K562 (cell line): ENCODE results near the gene METTL8. TPM values are rescaled to one million over a fixed set of nuclear protein-coding genes. Genes with fewer than 3 reads are reported as not detected.
A peak's percentile ranks its signal among the peaks of the same experiment; 100 is the strongest.

Experiments
- ATAC-seq: fragments of 200-7000 bp; cut with Tn5 transposase; 3 replicates; pipeline ENCODE4 v1.9.1; 2020; ENCODE audit warnings: moderate library complexity
- BruUV-seq: library from RNA; stranded (reverse); fragments of 400-500 nt; replicated peaks from 2 replicates; lab custom pipeline; 2021; lab: Mats Ljungman, UMichigan
- CTCF ChIA-PET: fragments of 300-600 bp; formaldehyde crosslinking; extraction: SDS; loops from one replicate; lab custom pipeline; 2021; ENCODE audit warnings: low intra/inter-chr PET ratio; lab: Yijun Ruan, JAX
- POLR2A ChIA-PET: fragments of 300-600, 350-650 bp; sonication (Branson Sonifier 250); formaldehyde crosslinking; extraction: SDS; loops from one replicate; lab custom pipeline; 2021; ENCODE audit warnings: antibody characterized with exemption, inconsistent platforms; lab: Yijun Ruan, JAX
- DNase-seq, 4 experiments: peaks; one replicate each; pipeline versions ENCODE4 v3.0.0 to v3.0.0-alpha.2; 2011 to 2018; ENCODE audit warnings: low spot score in 3 of 4, mixed read lengths in 3 of 4; ENCODE audit errors: extremely low read depth in 1 of 4
- FAIRE-seq: peaks from 2 replicates; lab custom pipeline; 2011; peaks lifted over from hg19 to GRCh38; lab: Jason Lieb, UNC
- H2AFZ ChIP-seq: 2 replicates; pipeline ENCODE4 v1.6.0; 2011; ENCODE audit warnings: low read depth, low read length, control low read depth, inconsistent platforms
- H3K27ac ChIP-seq: fragments of 200-600 bp; 3 replicates; pipeline ENCODE4 v1.8.0; 2011; ENCODE audit warnings: low read depth, mild to moderate bottlenecking, control low read depth, inconsistent platforms, low read length, moderate library complexity, mixed read lengths; ENCODE audit errors: extremely low read depth
- H3K27me3 ChIP-seq, 2 experiments: fragments of 300-600 bp in 1 of 2; 2 replicates in 1 of 2; 3 replicates in 1 of 2; pipeline versions ENCODE4 v1.6.0 to v1.8.0; 2011; ENCODE audit warnings: inconsistent platforms in 2 of 2, low read length in 2 of 2, mild to moderate bottlenecking in 1 of 2, mixed read lengths in 1 of 2, moderate library complexity in 1 of 2; ENCODE audit not compliant: control insufficient read depth in 2 of 2, insufficient read depth in 2 of 2
- H3K36me3 ChIP-seq: fragments of 300-600 bp; 3 replicates; pipeline ENCODE4 v1.8.0; 2011; ENCODE audit warnings: mild to moderate bottlenecking, low read length, inconsistent platforms; ENCODE audit not compliant: control insufficient read depth, insufficient read depth
- H3K4me1 ChIP-seq, 2 experiments: fragments of 200-600 bp in 1 of 2; replicated peaks in 1 of 2; 2 replicates in 1 of 2; 3 replicates in 1 of 2; pipeline versions ENCODE4 v1.5.1 to v1.8.0; 2011; ENCODE audit warnings: inconsistent platforms in 2 of 2, low read length in 2 of 2, mild to moderate bottlenecking in 1 of 2, mixed read lengths in 1 of 2, moderate library complexity in 1 of 2; ENCODE audit not compliant: control insufficient read depth in 2 of 2, insufficient read depth in 2 of 2
- H3K4me2 ChIP-seq: 2 replicates; pipeline ENCODE4 v1.6.1; 2011; ENCODE audit warnings: low read length, control low read depth, inconsistent platforms, mixed read lengths; ENCODE audit not compliant: insufficient read depth
- H3K4me3 ChIP-seq: fragments of 200-600 bp; sonication (generic), shearing (Covaris generic); 2 replicates; pipeline ENCODE4 v1.5.1; 2016; ENCODE audit warnings: control low read depth, inconsistent platforms
- H3K79me2 ChIP-seq: fragments of 200-600 bp; 3 replicates; pipeline ENCODE4 v1.8.0; 2011; ENCODE audit warnings: low read length, inconsistent platforms; ENCODE audit not compliant: control insufficient read depth, insufficient read depth
- H3K9ac ChIP-seq, 2 experiments: 2 replicates each; pipeline versions ENCODE4 v1.6.0 to v1.6.1; 2011; ENCODE audit warnings: low read depth in 2 of 2, low read length in 2 of 2, control low read depth in 1 of 2, inconsistent platforms in 1 of 2, mild to moderate bottlenecking in 1 of 2, mixed read lengths in 1 of 2; ENCODE audit not compliant: insufficient read depth in 1 of 2
- H3K9me1 ChIP-seq: one replicate; pipeline ENCODE4 v1.6.0; 2011; ENCODE audit warnings: inconsistent platforms, mild to moderate bottlenecking, low read length, moderate library complexity; ENCODE audit not compliant: control insufficient read depth, insufficient read depth
- H3K9me3 ChIP-seq: replicated peaks from 2 replicates; pipeline ENCODE4 v1.5.1; 2011; ENCODE audit warnings: low read depth, low read length, inconsistent platforms; ENCODE audit not compliant: control insufficient read depth, insufficient read depth
- H4K20me1 ChIP-seq: replicated peaks from 2 replicates; pipeline ENCODE4 v1.6.1; 2011; ENCODE audit warnings: low read length, inconsistent platforms, mixed read lengths; ENCODE audit not compliant: control insufficient read depth, insufficient read depth
- CBX3 ChIP-seq, 2 experiments: IDR thresholded peaks; 1 replicate in 1 of 2; 2 replicates in 1 of 2; pipeline ENCODE4 v1.6.1; 2012; ENCODE audit warnings: inconsistent platforms in 2 of 2, low read length in 2 of 2, borderline replicate concordance in 1 of 2, control low read depth in 1 of 2
- PTTG1 ChIP-seq: fragments of 450-650 bp; IDR thresholded peaks from 2 replicates; pipeline ENCODE4 v1.6.1; 2016; ENCODE audit warnings: low read depth, mild to moderate bottlenecking, missing genetic modification characterization, missing compliant biosample characterization
- RBM15 ChIP-seq: fragments of 200-400 bp; formaldehyde crosslinking; IDR thresholded peaks from 2 replicates; pipeline ENCODE4 v1.6.1; 2018; ENCODE audit warnings: mild to moderate bottlenecking, low read length, moderate library complexity; ENCODE audit not compliant: insufficient read depth
- RBM17 ChIP-seq: fragments of 200-400 bp; formaldehyde crosslinking; IDR thresholded peaks from 2 replicates; pipeline ENCODE4 v1.6.1; 2017; ENCODE audit warnings: low read depth, mild to moderate bottlenecking, low read length, borderline replicate concordance
- YY1 ChIP-seq, 3 experiments: IDR thresholded peaks; 2 replicates each; pipeline ENCODE4 v1.6.1; 2011; ENCODE audit warnings: low read length in 2 of 3, mild to moderate bottlenecking in 2 of 3, moderate library complexity in 2 of 3, borderline replicate concordance in 1 of 3, control low read depth in 1 of 3, low read depth in 1 of 3; ENCODE audit not compliant: insufficient read depth in 3 of 3, insufficient replicate concordance in 2 of 3, control insufficient read depth in 1 of 3, insufficient read length in 1 of 3; ENCODE audit errors: extremely low read depth in 1 of 3
- ZBTB49 ChIP-seq: sonication (generic); formaldehyde crosslinking; IDR thresholded peaks from 2 replicates; pipeline ENCODE4 v1.8.0; 2022; ENCODE audit warnings: missing genetic modification reagents, mild to moderate bottlenecking, borderline replicate concordance
- ZKSCAN1 ChIP-seq: fragments of 150-350 bp; IDR thresholded peaks from 2 replicates; pipeline ENCODE4 v1.6.1; 2016; ENCODE audit warnings: low read depth, low read length
- whole genome bisulfite sequencing: fragments of 100-300 bp; shearing (Covaris generic); methylation state at CpG from one replicate; pipeline ENCODE4 v1.1.6; 2016; ENCODE audit warnings: low coverage, mixed read lengths; ENCODE audit not compliant: insufficient coverage; ENCODE audit errors: missing lambda C conversion rate; 5-methylcytosine and 5-hydroxymethylcytosine counted together
- in situ Hi-C: fragments of 300-500 bp; cut with MboI; formaldehyde crosslinking; loops from 4 replicates; pipeline ENCODE4 v1.15.0; 2018; ENCODE audit warnings: inconsistent platforms, mixed read lengths
- intact Hi-C: fragments of 100-400 bp; cut with micrococcal nuclease; formaldehyde crosslinking; loops from 2 replicates; pipeline ENCODE4 v1.14.2; 2022
- polyA plus RNA-seq, 8 experiments: library from polyadenylated mRNA; depleted of rRNA in 4 of 8; stranded (reverse) in 5 of 8; unstranded in 3 of 8; fragments of >200 nt; fragmentation: Nextera tagmentation in 2 of 8; fragmentation: Illumina TruSeq in 1 of 8; extraction: Ambion mirVana in 2 of 8; extraction: Trizol in 1 of 8; gene quantifications; 2 replicates each; pipeline versions ENCODE4 v1.2.1 to v1.2.3, GENCODE V29; 2011 to 2014; ENCODE audit warnings: inconsistent platforms in 1 of 8, missing spikeins in 1 of 8
- total RNA-seq, 7 experiments: library from RNA; depleted of rRNA in 6 of 7; stranded (reverse); fragments of >200 nt in 6 of 7; fragmentation: Illumina TruSeq in 2 of 7; extraction: Trizol in 2 of 7; gene quantifications; 2 replicates each; pipeline versions ENCODE4 v1.2.1 to v1.2.3, GENCODE V29; 2011 to 2021; ENCODE audit warnings: low replicate concordance in 1 of 7
- TF ChIP-seq, protein P1 (sequence below): fragments of 450-650 bp; IDR thresholded peaks from 2 replicates; pipeline ENCODE4 v1.7.0; 2016; ENCODE audit warnings: borderline replicate concordance

METTL8 gene
- total and polyA plus RNA-seq, 9 of the 15 experiments (the other 6 are each of a cell fraction or from before 2014, with no cell fraction given) = 12.9 to 52.6 (median 33.7) TPM

DNA sequence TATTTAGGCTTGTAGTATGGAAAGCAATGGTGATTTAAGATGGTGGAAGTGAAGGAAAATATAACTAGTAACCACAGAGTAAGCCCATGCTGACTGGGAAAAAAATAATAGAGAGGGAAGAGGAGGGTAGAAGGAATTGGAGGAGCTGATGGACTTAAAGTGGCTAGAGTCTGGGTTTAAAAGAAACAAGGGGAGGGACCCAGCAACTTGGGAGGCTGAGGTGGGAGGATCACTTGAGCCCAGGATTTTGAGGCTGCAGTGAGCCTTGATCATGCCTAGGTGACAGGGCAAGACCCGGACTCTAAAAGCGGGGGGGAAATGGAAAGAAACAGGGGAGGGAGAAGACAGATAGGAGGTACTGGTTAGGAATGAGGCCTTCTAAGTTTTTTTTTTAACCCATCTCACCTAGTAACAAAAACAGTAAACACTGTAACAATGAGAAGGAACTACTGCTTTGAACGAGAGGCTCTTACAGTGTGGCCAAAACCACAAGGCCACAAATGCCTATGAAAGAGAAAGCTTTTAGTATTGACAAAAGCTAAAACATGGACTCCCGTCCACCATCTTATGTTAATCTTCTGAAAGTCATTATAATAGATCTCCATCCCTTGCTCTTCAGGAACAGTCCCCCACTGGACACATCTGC lies 26.6 kb downstream of the METTL8 start:
- POLR2A ChIA-PET = interaction anchor here (0.9 to 1.9 kb wide), 3 partner anchors 10 to 478 kb away, joined by 3 to 7 read pairs (median 3); no protein-coding TSS in a partner anchor
- no peak overlapping the region for H2AFZ ChIP-seq
- H3K9me3 ChIP-seq = 0 out of 2 replicates have a peak, but pooled peaks cover 3% of the 10 kb centered on the region
- H3K27me3 ChIP-seq = no peaks in the 10 kb centered on the region
- in situ Hi-C loops = no loop called here
- H3K9me1 ChIP-seq = no peaks in the 10 kb centered on the region
- no peak overlapping the region for H3K4me2 ChIP-seq
- 0 out of 3 replicates have a peak, but pooled peaks cover 5% of the 10 kb centered on the region for H3K36me3 ChIP-seq
- WGBS = 80% methylated on average over 4 of the region's 4 CpGs
- no peak overlapping the region for H3K27ac ChIP-seq
- H3K9ac ChIP-seq = no peak overlapping the region
- TF ChIP-seq YY1 (IDR thresholded peaks at IDR 0.05; ENCODE audit: borderline replicate concordance in 1 of 3, control insufficient read depth in 1 of 3, extremely low read depth in 1 of 3, insufficient read depth in 3 of 3, insufficient read length in 1 of 3, insufficient replicate concordance in 2 of 3, low read depth in 1 of 3, low read length in 2 of 3) (peak in 1 of 3 experiments; percentile 68), ZKSCAN1 (no peak)
- H4K20me1 ChIP-seq = no peaks in the 10 kb centered on the region
- H3K79me2 ChIP-seq = peaks cover 27% of the 10 kb centered on the region
- no peak overlapping the region for H3K4me3 ChIP-seq
- ATAC-seq (no peak), DNase-seq (no peak), FAIRE-seq (no peak)
- CTCF ChIA-PET = interaction anchor here (0.6 kb wide), 1 partner anchor 46 kb away, joined by 3 read pairs; no protein-coding TSS in a partner anchor
- intact Hi-C loops = no loop called here
- BruUV-seq = no TSS peak
- H3K4me1 ChIP-seq = no peaks in the 10 kb centered on the region; a peak in 1 of 5 replicates

GRCh38 chr2:171406044-171406443 lies 27.7 kb downstream of the METTL8 start:
- no peaks in the 10 kb centered on the region for H3K9me1 ChIP-seq
- in situ Hi-C loops = no loop called here
- ATAC-seq (no peak), DNase-seq (no peak), FAIRE-seq (no peak)
- 0 out of 2 replicates have a peak, but pooled peaks cover 3% of the 10 kb centered on the region for H3K9me3 ChIP-seq
- H3K4me2 ChIP-seq = no peak overlapping the region
- H3K9ac ChIP-seq = no peak overlapping the region
- H3K4me3 ChIP-seq = no peak overlapping the region
- no peak overlapping the region for H2AFZ ChIP-seq
- 0 out of 3 replicates have a peak, but pooled peaks cover 5% of the 10 kb centered on the region for H3K36me3 ChIP-seq
- CTCF ChIA-PET = interaction anchor here (0.7 kb wide), 1 partner anchor 306 kb away, joined by 3 read pairs; no protein-coding TSS in a partner anchor
- H4K20me1 ChIP-seq = no peaks in the 10 kb centered on the region
- BruUV-seq = no TSS peak
- no peaks in the 10 kb centered on the region for H3K27me3 ChIP-seq
- POLR2A ChIA-PET = interaction anchor here (0.8 to 1.0 kb wide), 2 partner anchors 8 to 9 kb away, joined by 3 read pairs; no protein-coding TSS in a partner anchor
- WGBS = 76% methylated on average over 1 of the region's 1 CpG
- no peak overlapping the region for H3K27ac ChIP-seq
- peaks cover 25% of the 10 kb centered on the region for H3K79me2 ChIP-seq
- intact Hi-C loops = no loop called here
- H3K4me1 ChIP-seq = no peaks in the 10 kb centered on the region; a peak in 1 of 5 replicates
- TF ChIP-seq PTTG1 (no peak), ZBTB49 (CRISPR knock-in tag) (no peak), RBM15 (no peak), CBX3 (IDR thresholded peaks at IDR 0.05; ENCODE audit: borderline replicate concordance in 1 of 2, low read length in 2 of 2) (no peak), RBM17 (no peak)
- TF ChIP-seq, protein P1, sequence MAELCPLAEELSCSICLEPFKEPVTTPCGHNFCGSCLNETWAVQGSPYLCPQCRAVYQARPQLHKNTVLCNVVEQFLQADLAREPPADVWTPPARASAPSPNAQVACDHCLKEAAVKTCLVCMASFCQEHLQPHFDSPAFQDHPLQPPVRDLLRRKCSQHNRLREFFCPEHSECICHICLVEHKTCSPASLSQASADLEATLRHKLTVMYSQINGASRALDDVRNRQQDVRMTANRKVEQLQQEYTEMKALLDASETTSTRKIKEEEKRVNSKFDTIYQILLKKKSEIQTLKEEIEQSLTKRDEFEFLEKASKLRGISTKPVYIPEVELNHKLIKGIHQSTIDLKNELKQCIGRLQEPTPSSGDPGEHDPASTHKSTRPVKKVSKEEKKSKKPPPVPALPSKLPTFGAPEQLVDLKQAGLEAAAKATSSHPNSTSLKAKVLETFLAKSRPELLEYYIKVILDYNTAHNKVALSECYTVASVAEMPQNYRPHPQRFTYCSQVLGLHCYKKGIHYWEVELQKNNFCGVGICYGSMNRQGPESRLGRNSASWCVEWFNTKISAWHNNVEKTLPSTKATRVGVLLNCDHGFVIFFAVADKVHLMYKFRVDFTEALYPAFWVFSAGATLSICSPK = no peak
